AG04450 (cell line): ENCODE measurements around the gene PLCL1. TPM values are rescaled to one million over a fixed set of nuclear protein-coding genes. Genes with fewer than 3 reads are reported as not detected.

Source experiments
- CTCF ChIA-PET: fragments of 300-600, 350-600 bp; formaldehyde crosslinking; extraction: SDS; loops from one replicate; lab custom pipeline; 2022; ENCODE audit warnings: antibody characterized with exemption, inconsistent platforms; lab: Charles Lee
- POLR2A ChIA-PET: fragments of 350-600 bp; formaldehyde crosslinking; extraction: SDS; loops from one replicate; lab custom pipeline; 2021; ENCODE audit warnings: antibody characterized with exemption, inconsistent platforms; lab: Yijun Ruan, JAX
- DNase-seq: peaks from one replicate; pipeline ENCODE4 v3.0.0-alpha.2; 2011; ENCODE audit warnings: low read depth, low spot score
- H3K27ac ChIP-seq: one replicate; pipeline ENCODE4 v1.5.1; 2012; ENCODE audit warnings: low read depth, low read length, control low read depth
- H3K27me3 ChIP-seq: one replicate; pipeline ENCODE4 v1.6.0; 2012; ENCODE audit warnings: low read length; ENCODE audit not compliant: control insufficient read depth, insufficient read depth
- H3K4me3 ChIP-seq: 2 replicates; pipeline ENCODE4 v1.5.1; 2011; ENCODE audit warnings: mild to moderate bottlenecking, low read depth, low read length, control low read depth
- H3K9me3 ChIP-seq: 2 replicates; pipeline ENCODE4 v1.5.1; 2012; ENCODE audit warnings: low read length; ENCODE audit not compliant: control insufficient read depth, insufficient read depth
- polyA plus RNA-seq: library from polyadenylated mRNA; depleted of rRNA; stranded (reverse); fragments of >200 nt; gene quantifications from 2 replicates; pipeline ENCODE4 v1.2.3, GENCODE V29; 2011
- TF ChIP-seq, protein P1 (sequence below): IDR thresholded peaks from 2 replicates; pipeline ENCODE4 v1.5.1; 2011; ENCODE audit warnings: low read depth, low read length, control low read depth, inconsistent platforms

PLCL1 gene
- polyA plus RNA-seq, 1 experiment: 0.43 TPM

DNA sequence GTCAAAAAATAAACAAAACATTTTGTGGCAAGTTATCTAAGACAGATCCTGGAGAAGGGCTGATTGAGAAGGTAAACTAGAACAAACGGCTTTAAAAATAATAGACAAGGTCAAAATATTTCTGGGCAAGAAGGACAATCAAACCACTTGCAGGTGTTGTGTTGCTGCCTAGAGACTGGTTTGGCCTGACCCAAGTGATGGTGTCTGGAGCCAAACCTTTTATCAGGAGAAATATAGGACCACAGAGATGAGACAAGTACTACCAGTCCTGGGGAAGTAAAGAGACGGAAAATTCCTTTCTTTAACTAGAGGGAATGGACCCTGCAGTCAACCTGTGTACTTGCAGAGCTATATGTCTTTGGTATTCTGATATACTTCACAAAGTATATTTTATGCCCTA, 44.2 kb downstream of the PLCL1 start:
- Histone ChIP-seq H3K27ac (no peak overlapping the region), H3K9me3 (no peaks in the 10 kb centered on the region), H3K4me3 (no peak overlapping the region), H3K27me3 (no peaks in the 10 kb centered on the region)
- no peak for DNase-seq
- CTCF ChIA-PET: no interaction called here
- TF ChIP-seq, protein P1, sequence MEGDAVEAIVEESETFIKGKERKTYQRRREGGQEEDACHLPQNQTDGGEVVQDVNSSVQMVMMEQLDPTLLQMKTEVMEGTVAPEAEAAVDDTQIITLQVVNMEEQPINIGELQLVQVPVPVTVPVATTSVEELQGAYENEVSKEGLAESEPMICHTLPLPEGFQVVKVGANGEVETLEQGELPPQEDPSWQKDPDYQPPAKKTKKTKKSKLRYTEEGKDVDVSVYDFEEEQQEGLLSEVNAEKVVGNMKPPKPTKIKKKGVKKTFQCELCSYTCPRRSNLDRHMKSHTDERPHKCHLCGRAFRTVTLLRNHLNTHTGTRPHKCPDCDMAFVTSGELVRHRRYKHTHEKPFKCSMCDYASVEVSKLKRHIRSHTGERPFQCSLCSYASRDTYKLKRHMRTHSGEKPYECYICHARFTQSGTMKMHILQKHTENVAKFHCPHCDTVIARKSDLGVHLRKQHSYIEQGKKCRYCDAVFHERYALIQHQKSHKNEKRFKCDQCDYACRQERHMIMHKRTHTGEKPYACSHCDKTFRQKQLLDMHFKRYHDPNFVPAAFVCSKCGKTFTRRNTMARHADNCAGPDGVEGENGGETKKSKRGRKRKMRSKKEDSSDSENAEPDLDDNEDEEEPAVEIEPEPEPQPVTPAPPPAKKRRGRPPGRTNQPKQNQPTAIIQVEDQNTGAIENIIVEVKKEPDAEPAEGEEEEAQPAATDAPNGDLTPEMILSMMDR: no peak
- POLR2A ChIA-PET: no interaction called here

DNA sequence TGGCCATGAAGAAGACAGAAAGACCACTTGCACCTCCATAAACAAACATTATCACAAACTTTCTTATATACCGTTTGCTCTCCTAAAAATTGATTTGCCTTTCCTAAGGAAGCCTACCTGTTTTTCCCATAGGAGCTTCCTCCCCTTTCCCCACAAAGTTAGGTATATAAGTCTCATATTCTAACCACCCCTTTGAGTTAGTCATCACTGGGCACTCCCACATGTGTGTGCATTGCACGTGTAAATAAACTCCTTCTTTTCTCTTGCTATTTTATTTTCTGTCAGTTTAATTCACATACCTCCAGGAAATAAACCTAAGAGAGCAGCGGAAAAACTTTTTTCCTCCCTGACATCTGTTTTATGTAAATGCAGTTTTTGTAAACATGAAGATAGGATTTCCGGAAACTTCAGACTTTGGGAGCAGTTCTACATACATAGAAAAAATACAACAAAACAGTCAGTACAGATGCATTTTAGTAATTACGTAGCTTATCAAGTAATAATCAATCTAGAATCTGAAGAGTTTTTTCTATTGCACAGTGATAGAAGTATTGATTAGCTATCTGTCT, 46.6 kb downstream of the PLCL1 start:
- no peak overlapping the region for H3K27ac ChIP-seq
- peak; percentile 18 for DNase-seq
- H3K27me3 ChIP-seq: no peaks in the 10 kb centered on the region
- TF ChIP-seq, protein P1: no peak
- no peaks in the 10 kb centered on the region for H3K9me3 ChIP-seq
- H3K4me3 ChIP-seq: no peak overlapping the region
- CTCF ChIA-PET: interaction anchor here (0.6 to 2.2 kb wide), 5 partner anchors 13 to 93 kb away, joined by 3 to 10 read pairs (median 3); no protein-coding TSS in a partner anchor
- POLR2A ChIA-PET: no interaction called here

DNA sequence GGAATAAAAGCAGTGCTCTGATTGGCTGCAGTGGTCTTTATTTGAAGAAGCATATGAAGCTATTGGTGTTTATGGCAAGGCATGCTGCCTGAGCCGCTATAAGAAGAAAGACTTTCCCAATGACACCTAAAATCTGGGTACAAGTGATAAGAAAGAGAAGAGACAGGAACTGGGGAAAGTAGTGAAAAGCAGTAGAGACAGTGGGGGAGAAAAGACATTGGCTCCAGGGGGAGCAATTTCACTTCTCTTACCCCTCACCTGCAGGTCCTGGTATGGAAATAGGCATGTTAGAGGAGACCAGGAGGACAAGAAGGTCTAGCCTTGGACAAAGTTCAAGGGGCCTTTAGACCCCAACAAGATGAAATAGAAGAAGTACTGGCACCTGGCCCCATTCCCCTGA, 47.1 kb downstream of the PLCL1 start:
- DNase-seq: no peak
- Histone ChIP-seq H3K4me3 (no peak overlapping the region), H3K27me3 (no peaks in the 10 kb centered on the region), H3K27ac (no peak overlapping the region), H3K9me3 (no peaks in the 10 kb centered on the region)
- ChIA-PET POLR2A (no interaction called here), CTCF (interaction anchor here (0.6 to 2.2 kb wide), 5 partner anchors 13 to 93 kb away, joined by 3 to 10 read pairs (median 3); no protein-coding TSS in a partner anchor)
- TF ChIP-seq, protein P1: 0 out of 2 replicates have a peak, but pooled peaks have one; percentile 6

DNA sequence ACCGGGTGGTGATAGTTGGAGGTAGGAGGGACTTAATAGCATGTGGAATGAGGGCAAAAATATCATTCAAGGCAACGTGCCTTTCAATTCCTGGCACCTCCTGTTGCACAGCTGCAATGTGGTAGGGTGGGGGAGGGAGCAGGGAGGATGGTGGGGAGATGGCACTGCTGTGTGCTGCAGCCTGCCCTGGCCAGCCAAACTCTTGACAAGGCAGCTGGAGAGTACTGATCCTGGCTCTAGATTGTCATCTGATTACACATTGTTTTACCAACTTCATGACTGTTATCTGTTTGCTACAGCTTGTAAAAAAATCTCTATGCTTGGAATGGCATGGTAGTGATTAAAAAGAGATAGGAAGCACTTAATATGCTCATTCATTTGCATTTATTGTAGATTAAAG, 47.7 kb downstream of the PLCL1 start:
- ChIA-PET CTCF (no interaction called here), POLR2A (no interaction called here)
- TF ChIP-seq, protein P1: no peak
- Histone ChIP-seq H3K9me3 (no peaks in the 10 kb centered on the region), H3K4me3 (no peak overlapping the region), H3K27me3 (no peaks in the 10 kb centered on the region), H3K27ac (no peak overlapping the region)
- no peak for DNase-seq

DNA sequence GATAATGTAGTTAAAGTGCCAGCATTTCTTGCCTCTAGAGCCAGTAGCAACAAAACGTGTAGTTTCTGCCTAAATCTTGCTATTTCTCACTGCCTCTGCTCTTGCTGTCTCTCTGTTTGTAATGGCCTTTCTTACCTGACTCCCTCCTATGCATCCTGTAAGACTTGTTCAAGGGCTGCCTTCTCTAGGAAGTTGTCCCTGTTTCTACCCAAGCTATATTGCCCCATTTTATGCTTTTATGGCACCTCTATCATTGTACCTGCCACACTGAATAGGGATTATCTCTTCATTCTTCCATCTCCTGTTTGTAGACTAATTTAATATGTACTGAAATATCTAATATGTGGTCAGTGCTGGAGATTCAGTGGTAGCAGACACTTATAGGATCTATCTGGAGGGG, 49.2 kb downstream of the PLCL1 start:
- CTCF ChIA-PET: no interaction called here
- POLR2A ChIA-PET: no interaction called here

More for the DNA sequence above, 49.2 kb downstream of the PLCL1 start:
- H3K9me3 ChIP-seq: no peaks in the 10 kb centered on the region
- TF ChIP-seq, protein P1: no peak
- DNase-seq: no peak
- H3K4me3 ChIP-seq: no peak overlapping the region
- H3K27me3 ChIP-seq: no peaks in the 10 kb centered on the region
- no peak overlapping the region for H3K27ac ChIP-seq
